HepG2 (cell line): Measurements from ENCODE around the gene KLHDC8B. TPM values are rescaled to one million over a fixed set of nuclear protein-coding genes. Genes with fewer than 3 reads are reported as not detected.

ENCODE experiments used
- AHDC1 ChIP-seq: sonication (generic); formaldehyde crosslinking; IDR thresholded peaks from 2 replicates; pipeline ENCODE4 v1.5.1; 2020; ENCODE audit warnings: mild to moderate bottlenecking, missing genetic modification reagents, borderline replicate concordance
- ARNT2 ChIP-seq: sonication (generic); formaldehyde crosslinking; IDR thresholded peaks from 2 replicates; pipeline ENCODE4 v1.8.0; 2022; ENCODE audit warnings: mild to moderate bottlenecking, low read depth, missing genetic modification reagents, moderate library complexity
- EP300 ChIP-seq, 3 experiments: sonication (generic) in 1 of 3; formaldehyde crosslinking in 1 of 3; IDR thresholded peaks; 2 replicates each; pipeline versions ENCODE4 v1.5.1 to v1.6.1; 2011 to 2020; ENCODE audit warnings: low read depth in 2 of 3, low read length in 2 of 3, borderline replicate concordance in 1 of 3, improper control_type of control experiment in 1 of 3, mild to moderate bottlenecking in 1 of 3, missing genetic modification reagents in 1 of 3, moderate library complexity in 1 of 3
- FOSL1 ChIP-seq: sonication (generic); formaldehyde crosslinking; IDR thresholded peaks from 2 replicates; pipeline ENCODE4 v1.9.0; 2021; ENCODE audit warnings: missing genetic modification reagents, borderline replicate concordance
- FOXO1 ChIP-seq: sonication (generic); formaldehyde crosslinking; IDR thresholded peaks from 2 replicates; pipeline ENCODE4 v1.4.0; 2020; ENCODE audit warnings: missing genetic modification reagents
- FOXP4 ChIP-seq: sonication (generic); formaldehyde crosslinking; IDR thresholded peaks from 2 replicates; pipeline ENCODE4 v1.4.0; 2020; ENCODE audit warnings: missing genetic modification reagents
- HDAC1 ChIP-seq: sonication (generic); formaldehyde crosslinking; IDR thresholded peaks from 2 replicates; pipeline ENCODE4 v1.5.1; 2020; ENCODE audit warnings: mild to moderate bottlenecking, missing genetic modification reagents
- HHEX ChIP-seq: IDR thresholded peaks from 2 replicates; pipeline ENCODE4 v1.6.1; 2016; ENCODE audit warnings: control low read depth
- KDM1A ChIP-seq: IDR thresholded peaks from 2 replicates; pipeline ENCODE4 v1.6.1; 2016; ENCODE audit warnings: missing compliant biosample characterization
- MAFG ChIP-seq: sonication (generic); formaldehyde crosslinking; IDR thresholded peaks from 2 replicates; pipeline ENCODE4 v1.5.1; 2020; ENCODE audit warnings: mild to moderate bottlenecking, missing genetic modification reagents
- RXRB ChIP-seq: IDR thresholded peaks from 2 replicates; pipeline ENCODE4 v1.6.1; 2016; ENCODE audit warnings: borderline replicate concordance, missing genetic modification reagents, missing compliant biosample characterization
- TRIM24 ChIP-seq: sonication (generic); formaldehyde crosslinking; IDR thresholded peaks from 2 replicates; pipeline ENCODE4 v1.8.0; 2022; ENCODE audit warnings: mild to moderate bottlenecking, missing genetic modification reagents
- ZMYM4 ChIP-seq: sonication (generic); formaldehyde crosslinking; IDR thresholded peaks from 2 replicates; pipeline ENCODE4 v1.8.1; 2023; ENCODE audit warnings: mild to moderate bottlenecking, missing genetic modification reagents
- ZNF281 ChIP-seq: sonication (generic); formaldehyde crosslinking; IDR thresholded peaks from 2 replicates; pipeline ENCODE4 v1.4.0; 2020; ENCODE audit warnings: missing genetic modification reagents, borderline replicate concordance
- ZNF337 ChIP-seq: sonication (generic); formaldehyde crosslinking; IDR thresholded peaks from 2 replicates; pipeline ENCODE4 v1.5.1; 2020; ENCODE audit warnings: missing genetic modification reagents, low read depth, mild to moderate bottlenecking, borderline replicate concordance
- ZNF777 ChIP-seq: sonication (generic); formaldehyde crosslinking; IDR thresholded peaks from 2 replicates; pipeline ENCODE4 v1.4.0; 2020; ENCODE audit warnings: missing genetic modification reagents
- polyA plus RNA-seq, 8 experiments: library from polyadenylated mRNA; depleted of rRNA in 3 of 8; stranded (reverse) in 7 of 8; unstranded in 1 of 8; fragments of >200 nt; fragmentation: Illumina TruSeq in 4 of 8; extraction: Trizol in 4 of 8; gene quantifications; 2 replicates each; pipeline versions ENCODE4 v1.2.1 to v1.2.3, GENCODE V29; 2011 to 2016; ENCODE audit warnings: low read depth in 4 of 8, missing spikeins in 1 of 8, mixed read lengths in 1 of 8; ENCODE audit not compliant: insufficient read depth in 1 of 8
- total RNA-seq, 5 experiments: library from RNA; depleted of rRNA; stranded (reverse); fragments of >200 nt; fragmentation: Illumina TruSeq; extraction: Trizol; gene quantifications; 2 replicates each; pipeline ENCODE4 v1.2.3, GENCODE V29; 2016; ENCODE audit warnings: low read depth in 1 of 5
- TF ChIP-seq, protein P1 (sequence below): IDR thresholded peaks from 2 replicates; pipeline ENCODE4 v1.6.1; 2018; ENCODE audit warnings: missing genetic modification reagents

KLHDC8B gene
- total and polyA plus RNA-seq, 2 of the 13 experiments (the other 11 are each of a cell fraction or from before 2014, with no cell fraction given): 17.2 to 17.8 TPM

GRCh38 chr3:49218471-49218989, 47.1 kb downstream of the KLHDC8B start (continued):
- TF ChIP-seq FOXP4 (CRISPR knock-in tag) (peak; percentile 58; the same call in 1 of the 2 replicates), AHDC1 (CRISPR knock-in tag) (peak; percentile 79; the same call in 1 of the 2 replicates), FOSL1 (CRISPR knock-in tag) (peak; percentile 82; the same call in 1 of the 2 replicates), ZNF337 (CRISPR knock-in tag) (0 out of 2 replicates have a peak, but pooled peaks have one; percentile 26), ZNF777 (CRISPR knock-in tag) (peak; percentile 63), HDAC1 (peak; percentile 37; the same call in 1 of the 2 replicates), RXRB (peak; percentile 89), HHEX (CRISPR knock-in tag) (0 out of 2 replicates have a peak, but pooled peaks have one; percentile 26), KDM1A (peak; percentile 43; the same call in 1 of the 2 replicates), FOXO1 (CRISPR knock-in tag) (peak; percentile 89), EP300 (IDR thresholded peaks at IDR 0.05; ENCODE audit: low read depth in 2 of 2, low read length in 2 of 2) (peak; percentile 20 to 73; a peak in 3 of 4 replicates), EP300 (CRISPR knock-in tag; IDR thresholded peaks at IDR 0.05; ENCODE audit: borderline replicate concordance) (peak; percentile 79; the same call in 1 of the 2 replicates), TRIM24 (CRISPR knock-in tag) (peak; percentile 83), ZNF281 (CRISPR knock-in tag) (peak; percentile 34; the same call in 1 of the 2 replicates), ZMYM4 (peak; percentile 74), ARNT2 (CRISPR knock-in tag) (0 out of 2 replicates have a peak, but pooled peaks have one; percentile 40), MAFG (CRISPR knock-in tag) (peak; percentile 97)
- TF ChIP-seq, protein P1, sequence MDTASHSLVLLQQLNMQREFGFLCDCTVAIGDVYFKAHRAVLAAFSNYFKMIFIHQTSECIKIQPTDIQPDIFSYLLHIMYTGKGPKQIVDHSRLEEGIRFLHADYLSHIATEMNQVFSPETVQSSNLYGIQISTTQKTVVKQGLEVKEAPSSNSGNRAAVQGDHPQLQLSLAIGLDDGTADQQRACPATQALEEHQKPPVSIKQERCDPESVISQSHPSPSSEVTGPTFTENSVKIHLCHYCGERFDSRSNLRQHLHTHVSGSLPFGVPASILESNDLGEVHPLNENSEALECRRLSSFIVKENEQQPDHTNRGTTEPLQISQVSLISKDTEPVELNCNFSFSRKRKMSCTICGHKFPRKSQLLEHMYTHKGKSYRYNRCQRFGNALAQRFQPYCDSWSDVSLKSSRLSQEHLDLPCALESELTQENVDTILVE (CRISPR knock-in tag): 0 out of 2 replicates have a peak, but pooled peaks have one; percentile 55
